Dedifferentiated amniotic fluid mesenchymal stem cell (primary cell): ENCODE data around the gene AGO3.
"Not testable (repeated sequence)": the region's sequence is repeated elsewhere in the genome, so short reads cannot be mapped to it uniquely, and the experiment has no call there.

Source experiments
- DNase-seq: peaks from one replicate; pipeline ENCODE4 v3.0.0-alpha.2; 2016; ENCODE audit errors: extremely low spot score

The AGO3 gene

DNA sequence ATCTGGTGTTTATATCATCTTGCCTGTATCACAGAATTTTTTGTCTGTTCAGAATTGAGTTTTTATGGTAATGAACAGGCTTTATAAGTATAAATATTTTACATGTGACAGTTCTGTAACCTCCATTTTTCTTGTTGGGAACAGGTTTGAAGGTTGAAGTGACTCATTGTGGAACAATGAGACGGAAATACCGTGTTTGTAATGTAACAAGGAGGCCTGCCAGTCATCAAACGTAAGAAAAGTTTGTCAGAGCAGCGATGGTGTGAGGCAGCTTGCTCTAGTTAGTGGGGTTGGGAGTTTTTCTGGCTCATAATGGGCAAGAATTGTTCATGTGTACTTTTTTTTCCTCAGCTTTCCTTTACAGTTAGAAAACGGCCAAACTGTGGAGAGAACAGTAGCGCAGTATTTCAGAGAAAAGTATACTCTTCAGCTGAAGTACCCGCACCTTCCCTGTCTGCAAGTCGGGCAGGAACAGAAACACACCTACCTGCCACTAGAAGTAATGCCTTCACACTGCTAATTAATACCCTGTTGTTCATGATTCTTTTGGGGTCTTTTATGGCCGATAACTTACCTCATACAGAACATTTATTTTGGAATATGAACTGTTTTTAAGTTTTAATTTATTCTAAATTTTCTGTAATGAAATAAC is 77.8 kb downstream of the AGO3 start:
- peak; percentile 35 for DNase-seq

DNA sequence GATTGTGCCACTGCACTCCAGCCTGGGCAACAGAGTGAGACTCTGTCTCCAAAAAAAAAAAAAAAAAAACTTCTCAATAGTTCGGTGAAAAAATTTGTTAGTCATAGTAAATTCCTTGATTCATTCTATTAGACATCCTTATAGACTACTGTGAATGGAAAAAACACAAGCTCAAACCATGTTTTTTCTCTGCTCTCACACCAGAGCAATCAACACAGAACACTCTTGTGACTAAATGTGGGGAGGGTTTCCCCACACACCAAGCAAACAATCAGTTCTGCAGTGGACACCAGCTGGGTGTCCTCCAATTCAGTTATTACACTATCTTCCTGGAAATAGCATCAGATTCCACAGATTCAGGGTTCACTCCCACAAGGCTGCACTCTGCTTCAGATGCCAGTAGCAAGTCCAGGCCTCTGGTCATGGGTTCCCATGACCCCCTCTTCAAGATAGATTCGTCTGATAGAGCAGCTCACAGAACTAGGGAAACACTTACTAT is 83.9 kb downstream of the AGO3 start:
- DNase-seq: no peak

DNA sequence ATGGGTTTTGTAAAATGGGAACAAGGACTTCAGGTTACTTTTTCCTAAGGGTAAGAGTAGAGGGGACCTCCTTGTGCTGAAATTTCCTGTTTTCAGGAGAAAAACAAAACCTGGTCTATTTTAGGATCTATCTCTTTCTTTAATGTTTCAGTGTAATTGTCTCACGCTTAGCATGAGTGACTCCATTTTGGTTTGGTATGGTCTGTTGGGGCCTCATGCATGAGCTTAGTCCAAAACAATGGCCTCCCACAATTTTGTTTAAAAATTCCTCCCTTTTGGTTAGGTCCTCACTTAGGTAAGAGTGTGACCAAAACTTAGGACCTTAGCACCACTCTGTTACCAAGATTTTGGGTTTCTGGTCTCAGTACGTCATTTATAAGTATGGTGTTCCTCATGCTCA is 85.8 kb downstream of the AGO3 start:
- DNase-seq: no peak

DNA sequence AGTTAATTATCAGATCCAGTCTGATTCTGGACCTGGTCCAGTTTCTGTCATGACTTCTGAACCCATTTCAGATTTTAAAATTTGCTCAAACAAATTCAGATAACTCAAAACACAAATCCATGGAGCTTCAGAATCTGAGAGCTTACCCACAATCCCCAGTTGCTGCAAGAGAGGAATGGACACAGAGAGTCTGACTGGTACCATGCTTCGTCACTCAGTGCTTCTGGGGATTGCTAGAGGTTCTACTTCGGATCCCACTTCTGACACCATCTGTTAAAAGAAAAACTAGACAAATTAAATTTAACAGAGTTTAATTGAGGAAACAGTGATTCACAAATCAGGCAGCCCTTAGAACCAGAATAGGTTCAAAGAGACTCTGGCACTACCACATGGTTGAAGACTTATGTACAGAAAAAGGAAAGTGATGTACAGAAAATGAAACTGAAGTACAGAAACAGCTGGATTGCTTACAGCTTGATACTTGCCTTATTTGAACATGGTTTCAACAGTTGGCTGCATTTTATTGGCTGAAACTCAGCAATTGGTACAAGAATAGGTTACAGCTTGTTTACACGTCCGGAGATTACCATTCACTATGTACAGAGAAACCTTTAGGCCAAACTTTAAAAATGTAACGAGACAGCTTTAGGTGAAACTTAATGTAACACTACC is 92.3 kb downstream of the AGO3 start:
- DNase-seq: no peak

DNA sequence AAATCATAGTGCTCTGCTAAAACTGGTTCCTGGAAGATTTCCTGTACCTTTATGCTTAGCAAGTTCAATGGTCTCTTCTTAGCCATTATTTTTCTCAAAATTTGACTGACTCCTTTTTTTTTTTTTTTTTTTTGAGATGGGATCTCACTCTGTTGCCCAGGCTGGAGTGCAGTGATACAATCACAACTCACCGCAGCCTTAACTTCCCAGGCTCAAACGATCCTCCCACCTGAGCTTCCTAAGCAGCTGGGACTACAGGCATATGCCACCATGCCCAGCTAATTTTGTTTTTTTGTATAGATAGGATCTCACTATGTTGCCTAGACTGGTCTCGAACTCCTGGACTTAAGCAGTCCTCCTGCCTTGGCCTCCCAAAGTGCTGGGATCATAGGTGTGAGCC is 93.1 kb downstream of the AGO3 start:
- DNase-seq: not testable (repeated sequence)

DNA sequence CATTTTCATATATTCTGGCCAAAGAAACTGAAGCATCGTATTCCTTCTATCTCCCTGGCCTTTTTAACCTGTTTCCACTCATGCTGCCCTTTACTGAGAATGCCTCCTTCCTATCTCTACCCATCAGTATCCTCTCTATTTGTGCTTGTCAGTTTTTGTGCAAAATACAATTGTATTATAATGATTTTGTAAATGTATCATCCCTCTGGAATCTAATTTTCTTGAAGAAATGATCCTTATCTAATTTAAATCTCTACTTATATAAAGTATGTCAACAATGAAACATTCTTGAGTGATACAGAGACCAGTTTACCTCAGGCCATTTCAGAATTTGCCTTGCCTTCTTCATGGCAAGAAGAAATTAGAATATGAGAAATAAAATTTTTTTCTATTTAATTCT is 93.9 kb downstream of the AGO3 start:
- DNase-seq: peak; percentile 32

DNA sequence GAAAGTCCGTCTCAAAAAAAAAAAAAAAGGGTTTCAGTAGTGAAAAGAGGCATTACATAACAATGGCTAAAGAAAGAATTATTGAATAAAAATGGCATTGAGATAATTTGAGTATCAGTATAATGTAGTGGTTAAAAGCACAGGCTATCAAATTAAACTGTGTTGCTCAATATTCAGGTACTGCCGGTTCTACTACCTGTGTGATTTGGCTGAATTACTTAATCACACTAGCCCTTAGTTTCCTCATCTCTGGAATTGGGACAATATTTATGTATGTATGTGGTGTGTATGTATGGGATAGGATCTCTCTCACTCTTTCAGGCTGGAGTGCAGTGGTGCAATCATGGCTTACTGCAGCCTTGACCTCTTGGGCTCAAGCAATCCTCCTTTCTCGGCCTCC is 96.9 kb downstream of the AGO3 start:
- DNase-seq: no peak

DNA sequence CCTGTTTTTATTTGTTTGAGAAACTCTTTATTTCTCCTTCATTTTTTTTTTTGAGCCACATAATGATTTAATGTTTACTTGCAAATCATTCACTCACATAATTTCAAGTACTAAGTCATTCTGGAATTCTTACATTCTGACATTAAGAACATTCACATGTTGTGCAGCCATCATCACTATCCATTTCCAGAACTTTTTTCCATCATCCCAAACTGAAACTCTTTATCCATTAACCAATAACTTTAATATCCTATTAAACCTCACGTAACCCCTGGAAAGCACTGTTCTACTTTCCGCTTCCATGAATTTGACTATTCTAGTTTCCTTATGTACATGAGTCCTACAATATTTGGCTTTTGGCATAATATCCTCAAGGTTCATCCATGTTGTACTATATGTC is 100.5 kb downstream of the AGO3 start:
- no peak for DNase-seq

DNA sequence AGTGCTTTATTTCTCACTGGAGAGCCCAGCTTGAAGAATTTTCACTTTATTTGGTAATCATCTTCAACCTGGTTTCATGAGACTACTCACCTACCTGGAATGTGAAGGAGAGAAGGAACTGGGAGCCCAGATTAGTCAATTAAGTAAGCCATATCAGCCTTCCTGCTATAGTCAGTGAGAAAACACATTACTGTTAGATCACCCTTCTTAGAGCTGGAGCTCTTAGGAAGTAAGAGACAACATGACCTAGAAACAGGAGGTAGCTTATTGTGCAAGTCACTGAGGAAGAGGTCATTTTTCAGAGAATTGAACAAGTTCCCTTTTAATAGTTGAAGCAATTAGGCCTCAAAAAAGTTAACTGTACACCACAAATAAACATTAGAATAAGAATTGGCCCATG is 103.8 kb downstream of the AGO3 start:
- no peak for DNase-seq

DNA sequence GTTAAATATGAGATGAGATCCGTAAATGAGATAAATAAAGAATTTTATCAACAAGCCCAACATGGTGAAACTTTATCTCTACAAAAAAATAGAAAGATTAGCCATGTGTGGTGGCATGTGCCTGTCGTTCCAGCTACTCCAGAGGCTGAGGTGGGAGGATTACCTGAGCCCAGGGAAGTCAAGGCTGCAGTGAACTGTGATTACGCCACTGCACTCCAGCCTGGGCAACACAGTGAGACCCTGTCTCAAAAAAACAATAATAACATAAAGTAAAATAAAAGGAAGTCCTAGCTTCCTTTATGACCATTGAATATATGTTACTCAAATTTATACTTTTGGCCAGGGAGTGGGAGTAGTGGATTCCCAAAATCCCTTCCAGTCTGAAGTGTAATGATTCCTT is 104.2 kb downstream of the AGO3 start:
- no peak for DNase-seq

DNA sequence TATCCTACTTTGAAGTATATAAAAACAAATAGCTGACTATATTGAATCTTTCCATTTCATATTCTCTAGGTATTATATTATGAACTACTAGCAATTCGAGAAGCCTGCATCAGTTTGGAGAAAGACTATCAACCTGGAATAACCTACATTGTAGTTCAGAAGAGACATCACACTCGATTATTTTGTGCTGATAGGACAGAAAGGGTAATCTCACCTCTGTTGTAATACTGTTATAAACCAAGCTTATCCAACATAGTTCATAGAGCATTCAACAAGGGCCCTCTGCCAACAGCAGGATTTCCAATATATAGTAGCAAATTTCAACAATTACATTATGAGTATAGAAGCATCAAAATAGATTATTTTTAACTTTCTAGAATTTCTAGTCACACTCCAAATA is 109.3 kb downstream of the AGO3 start:
- DNase-seq: no peak

DNA sequence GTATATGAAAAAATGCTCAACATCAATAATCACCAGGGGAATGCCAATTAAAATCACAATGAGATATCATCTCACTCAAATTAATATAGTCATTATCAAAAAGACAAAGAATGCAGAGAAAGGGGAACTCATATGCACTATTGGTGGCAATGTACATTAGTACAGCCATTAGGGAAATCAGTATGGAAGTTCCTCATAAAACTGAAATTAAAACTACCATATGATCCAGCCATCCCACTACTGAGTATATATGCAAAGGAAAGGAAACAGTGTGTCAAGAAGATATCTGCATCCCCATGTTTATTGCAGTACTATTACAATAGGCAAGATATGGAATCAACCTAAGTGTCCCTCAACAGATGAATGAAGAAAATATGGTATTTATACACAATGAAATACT is 120.9 kb downstream of the AGO3 start:
- DNase-seq: no peak

DNA sequence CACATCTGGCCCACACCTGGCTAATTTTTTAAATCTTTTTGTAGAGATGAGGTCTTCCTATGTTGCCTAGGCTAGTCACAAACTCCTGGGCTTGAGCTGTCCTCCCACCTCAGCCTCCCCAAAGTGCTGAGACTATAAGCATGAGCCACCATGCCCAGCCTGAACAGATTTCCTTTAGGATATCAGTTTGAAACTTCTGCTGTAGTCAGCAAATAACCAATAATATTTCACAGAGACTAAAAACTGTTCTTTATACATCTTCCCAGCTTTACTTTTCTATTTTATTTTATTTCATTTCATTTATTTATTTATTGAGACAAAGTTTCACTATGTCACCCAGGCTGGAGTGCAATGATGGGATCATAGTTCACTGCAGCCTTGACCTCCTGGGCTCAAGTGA is 123.1 kb downstream of the AGO3 start:
- no peak for DNase-seq

DNA sequence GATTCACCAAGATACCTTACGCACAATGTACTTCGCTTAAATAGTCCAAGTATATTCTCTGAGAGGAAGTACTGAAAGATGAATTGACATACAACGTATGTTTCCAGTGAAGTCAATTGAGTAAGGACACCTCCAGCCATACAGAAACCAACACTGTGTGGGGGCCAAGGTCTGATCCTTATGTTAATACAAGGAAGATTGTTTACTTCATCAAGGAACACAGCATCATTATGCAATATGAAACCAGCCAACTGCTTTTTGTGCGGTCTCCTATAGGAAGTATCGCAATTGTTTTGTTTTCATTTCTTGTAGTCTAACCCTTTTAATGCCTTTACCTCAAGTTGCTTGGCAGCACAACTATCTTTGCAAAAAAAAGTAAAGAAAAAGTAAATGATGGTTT is 124.8 kb downstream of the AGO3 start:
- DNase-seq: no peak

DNA sequence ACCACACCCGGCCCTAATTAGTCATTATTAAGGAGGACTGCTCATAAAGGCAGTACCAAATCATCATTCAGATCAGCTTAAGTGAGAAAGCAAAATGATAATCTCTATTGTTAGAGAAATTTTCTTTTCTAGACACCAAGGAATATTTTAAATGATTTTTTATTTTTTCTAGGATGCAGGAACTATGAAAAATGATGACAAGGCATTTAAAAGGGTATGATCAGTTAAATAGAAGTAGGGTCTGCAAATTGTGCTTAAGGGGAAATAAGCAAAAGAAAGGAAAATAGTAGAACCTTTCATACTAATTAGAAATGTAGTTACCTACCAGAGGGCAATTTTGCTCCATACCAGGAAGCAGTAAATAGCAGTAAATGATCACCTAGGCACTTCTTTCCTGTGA is 131.4 kb downstream of the AGO3 start:
- no peak for DNase-seq

DNA sequence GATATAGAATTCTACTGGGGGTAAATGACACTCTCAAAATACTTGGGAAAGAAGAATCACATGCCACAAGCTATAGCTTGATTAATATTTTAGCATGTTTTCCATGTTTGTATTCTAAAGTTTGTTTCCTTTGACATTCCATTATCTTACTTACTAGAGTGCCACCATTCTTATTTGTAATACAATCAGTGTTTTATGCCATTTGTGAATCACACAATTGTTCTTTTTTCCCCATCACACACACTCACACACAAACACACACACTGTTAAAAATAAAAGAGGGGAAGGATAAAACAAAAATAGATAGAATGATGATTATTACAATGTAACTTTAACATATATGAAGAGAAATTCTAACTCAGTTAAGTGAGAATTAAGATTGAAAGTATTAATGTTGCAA is 137.0 kb downstream of the AGO3 start:
- no peak for DNase-seq

DNA sequence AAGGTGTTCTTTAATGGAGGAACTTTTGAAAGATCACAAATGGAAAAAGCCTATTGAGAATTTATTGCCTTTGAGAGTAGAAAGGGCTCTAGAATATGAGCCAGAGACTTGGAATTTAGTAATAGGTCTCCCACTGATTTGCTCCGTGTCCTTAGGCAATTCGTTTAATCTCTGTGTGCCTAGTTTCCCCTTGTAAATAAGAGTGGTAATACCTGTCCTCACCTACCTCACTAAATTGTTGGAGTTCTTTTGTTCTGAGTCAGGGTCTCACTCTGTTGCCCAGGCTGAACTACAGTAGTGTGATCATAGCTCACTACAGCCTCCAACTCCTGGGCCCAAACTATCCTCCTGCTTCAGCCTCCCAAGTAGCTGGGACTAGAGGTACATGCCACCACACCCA is 138.0 kb downstream of the AGO3 start:
- no peak for DNase-seq

DNA sequence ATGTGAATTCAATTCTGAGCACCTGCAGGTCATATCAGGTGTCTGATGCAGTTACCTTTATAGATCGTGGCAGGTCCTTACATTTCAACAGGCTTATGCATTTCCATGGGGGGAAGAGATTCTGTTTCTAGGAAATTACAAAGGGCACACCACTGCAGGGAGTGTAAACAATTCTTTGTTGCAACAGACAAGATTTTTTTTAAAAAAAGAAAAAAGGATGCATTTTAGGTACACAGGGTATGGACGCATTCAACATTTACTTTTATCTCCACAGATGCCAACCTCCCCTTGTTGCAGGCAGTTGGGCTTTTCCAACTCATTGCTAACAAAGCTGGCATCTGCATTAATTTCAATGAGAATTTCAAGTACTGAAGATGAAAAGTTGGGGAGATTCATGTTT is 139.4 kb downstream of the AGO3 start:
- DNase-seq: no peak

DNA sequence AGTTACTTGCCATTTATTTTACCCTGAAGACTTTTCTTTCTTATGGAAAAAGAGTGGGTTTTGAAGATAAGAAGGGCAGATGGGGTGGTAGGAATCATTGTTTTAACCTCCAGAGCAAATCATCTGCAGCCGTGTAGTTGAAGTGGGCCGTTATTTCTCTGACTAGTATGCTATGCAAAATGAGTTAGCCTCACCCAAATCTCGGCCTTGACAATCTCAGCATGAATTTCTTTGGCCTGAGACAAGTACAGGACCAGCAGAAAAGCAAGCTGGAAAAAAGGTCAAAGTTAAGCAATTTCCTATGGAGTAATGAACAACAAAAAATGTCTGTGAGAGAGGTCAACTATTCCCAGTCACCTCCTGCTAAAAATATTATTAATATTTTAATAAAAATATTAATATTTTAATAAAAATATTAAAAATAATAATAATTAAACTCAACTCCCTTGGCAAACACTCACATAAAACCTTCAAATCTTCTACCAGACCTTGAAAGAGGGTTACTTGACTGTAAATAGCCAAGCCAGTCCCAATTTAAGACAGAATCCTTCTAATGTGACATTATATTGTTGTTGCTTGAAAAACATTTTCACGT is 146.2 kb downstream of the AGO3 start:
- DNase-seq: no peak

DNA sequence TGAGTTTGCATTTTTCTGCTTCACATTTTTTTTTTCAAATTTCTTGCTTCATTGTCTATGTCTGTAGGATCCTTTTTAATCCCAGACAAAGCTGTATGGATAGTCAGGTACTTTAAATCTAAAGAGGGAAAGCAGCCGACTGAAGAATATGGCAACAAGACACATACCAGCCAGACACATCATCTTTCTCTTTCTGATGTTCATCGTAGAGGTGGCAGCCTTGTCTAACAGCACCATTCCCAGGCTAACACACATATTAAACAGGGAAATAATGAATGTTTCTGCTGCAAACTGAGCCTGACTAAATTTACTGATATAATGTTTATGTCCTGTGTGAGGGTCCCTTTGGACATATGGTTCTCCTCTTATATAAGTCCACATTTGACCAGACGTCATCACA is 149.3 kb downstream of the AGO3 start:
- DNase-seq: no peak

DNA sequence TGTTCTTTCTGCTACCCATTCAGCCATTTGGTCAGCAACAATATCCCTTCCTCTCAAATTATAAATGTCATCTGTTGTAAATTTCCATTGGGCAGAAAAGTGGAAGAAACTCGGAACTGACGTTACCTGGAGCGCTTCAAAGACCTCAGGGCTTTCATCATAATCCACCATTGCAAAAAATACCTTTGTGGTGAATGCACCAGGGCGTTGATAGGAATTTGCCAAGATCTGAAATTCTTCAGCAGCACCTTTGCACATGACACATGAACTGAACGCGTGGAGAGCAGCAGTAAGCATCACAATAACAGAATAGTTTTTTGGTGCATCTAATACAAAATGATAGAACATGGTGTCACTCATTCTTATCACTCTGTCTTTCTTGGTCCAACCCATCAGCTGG is 149.9 kb downstream of the AGO3 start:
- DNase-seq: no peak

DNA sequence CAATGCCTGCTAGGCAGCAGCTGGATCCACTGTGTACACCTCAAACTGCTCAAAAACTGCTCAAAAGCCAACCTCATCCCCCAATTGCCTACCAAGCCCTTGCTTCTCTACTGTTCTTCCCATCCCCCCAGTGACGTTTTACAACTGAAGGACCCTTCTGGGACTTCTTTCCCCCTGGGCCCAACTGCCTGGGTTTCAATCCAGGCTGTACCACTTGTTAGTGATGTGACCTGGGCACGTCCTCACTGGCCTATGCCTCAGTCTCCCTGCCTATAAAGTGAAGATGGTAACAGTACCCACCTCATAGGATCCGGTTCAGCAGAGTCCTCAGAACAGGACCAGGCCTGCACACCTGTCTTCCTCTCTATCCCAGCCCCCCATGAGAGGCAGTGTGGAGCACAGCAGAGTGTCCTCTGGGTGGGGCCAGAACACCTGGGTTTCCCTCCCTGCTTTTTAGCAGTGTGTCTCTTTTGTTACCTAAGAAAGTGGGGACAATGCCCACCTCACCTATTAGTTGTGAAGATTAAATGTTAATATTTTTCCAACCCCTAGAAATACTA is 151.1 kb downstream of the AGO3 start:
- no peak for DNase-seq

DNA sequence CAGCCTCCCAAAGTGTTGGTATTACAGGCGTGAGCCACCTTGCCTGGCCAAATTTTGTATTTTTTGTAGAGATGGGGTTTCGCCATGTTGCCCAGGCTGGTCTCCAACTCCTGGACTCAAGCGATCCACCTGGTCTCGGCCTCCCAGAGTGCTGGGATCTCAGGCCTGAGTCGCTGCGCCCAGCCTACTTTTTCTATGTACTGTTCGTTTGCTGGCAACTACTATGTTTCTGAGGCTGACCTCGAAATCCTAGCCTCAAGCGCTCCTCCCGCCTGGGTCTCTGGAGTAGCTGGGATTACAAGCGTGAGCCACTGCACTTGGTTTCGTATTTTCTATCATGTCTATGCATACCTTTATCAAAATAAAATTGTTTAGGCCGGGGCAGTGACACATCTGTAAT is 152.3 kb downstream of the AGO3 start:
- no peak for DNase-seq
